Keratinocyte (primary cell): Measurements from ENCODE around the gene NUBP2. TPM values are rescaled to one million over a fixed set of nuclear protein-coding genes. Genes with fewer than 3 reads are reported as not detected.

Source experiments
- DNase-seq: peaks from one replicate; pipeline ENCODE4 v3.0.0-alpha.2; 2011; ENCODE audit warnings: low read depth, missing footprints, low spot score
- FAIRE-seq: peaks from 2 replicates; lab custom pipeline; 2011; peaks lifted over from hg19 to GRCh38; lab: Jason Lieb, UNC
- H2AFZ ChIP-seq: 2 replicates; pipeline ENCODE4 v1.6.0; 2012; ENCODE audit warnings: low read length, control low read depth, inconsistent platforms; ENCODE audit not compliant: control insufficient read depth
- H3K27ac ChIP-seq: 2 replicates; pipeline ENCODE4 v1.5.1; 2011; ENCODE audit warnings: low read length; ENCODE audit not compliant: control insufficient read depth, insufficient read depth
- H3K27me3 ChIP-seq: 3 replicates; pipeline ENCODE4 v1.6.0; 2011; ENCODE audit warnings: low read length; ENCODE audit not compliant: control insufficient read depth, insufficient read depth; ENCODE audit errors: extremely low read depth
- H3K36me3 ChIP-seq, 2 experiments: 2 replicates in 1 of 2; 3 replicates in 1 of 2; pipeline ENCODE4 v1.5.1; 2011; ENCODE audit warnings: low read length in 2 of 2, mild to moderate bottlenecking in 1 of 2; ENCODE audit not compliant: control insufficient read depth in 2 of 2, insufficient read depth in 2 of 2; ENCODE audit errors: extremely low read depth in 1 of 2
- H3K4me1 ChIP-seq: 3 replicates; pipeline ENCODE4 v1.5.1; 2011; ENCODE audit warnings: low read length; ENCODE audit not compliant: control insufficient read depth, insufficient read depth; ENCODE audit errors: extremely low read depth
- H3K4me2 ChIP-seq: 3 replicates; pipeline ENCODE4 v1.6.0; 2011; ENCODE audit warnings: low read depth, low read length; ENCODE audit not compliant: control insufficient read depth, insufficient read depth; ENCODE audit errors: extremely low read depth
- H3K4me3 ChIP-seq, 3 experiments: fragments of 200-600 bp in 1 of 3; sonication (generic) in 1 of 3; 2 replicates in 2 of 3; 3 replicates in 1 of 3; pipeline ENCODE4 v1.5.1; 2011 to 2016; ENCODE audit warnings: low read length in 3 of 3, mild to moderate bottlenecking in 3 of 3, control low read depth in 2 of 3, inconsistent platforms in 1 of 3, low read depth in 1 of 3, mixed read lengths in 1 of 3, mixed run types in 1 of 3, moderate library complexity in 1 of 3; ENCODE audit not compliant: control insufficient read depth in 2 of 3, insufficient read depth in 2 of 3; ENCODE audit errors: extremely low read depth in 1 of 3
- H3K79me2 ChIP-seq: 2 replicates; pipeline ENCODE4 v1.6.0; 2012; ENCODE audit warnings: low read length; ENCODE audit not compliant: control insufficient read depth, insufficient read depth
- H3K9ac ChIP-seq: 3 replicates; pipeline ENCODE4 v1.6.0; 2011; ENCODE audit warnings: low read length; ENCODE audit not compliant: control insufficient read depth, insufficient read depth; ENCODE audit errors: extremely low read depth
- H3K9me1 ChIP-seq: 3 replicates; pipeline ENCODE4 v1.6.0; 2011; ENCODE audit warnings: low read length; ENCODE audit not compliant: control insufficient read depth, insufficient read depth; ENCODE audit errors: extremely low read depth
- H3K9me3 ChIP-seq: 2 replicates; pipeline ENCODE4 v1.5.1; 2012; ENCODE audit warnings: low read depth, low read length; ENCODE audit not compliant: control insufficient read depth
- H4K20me1 ChIP-seq: 3 replicates; pipeline ENCODE4 v1.6.0; 2011; ENCODE audit warnings: low read length; ENCODE audit not compliant: control insufficient read depth, insufficient read depth; ENCODE audit errors: extremely low read depth
- EZH2 ChIP-seq: IDR thresholded peaks from one replicate; pipeline ENCODE4 v1.6.1; 2012; ENCODE audit warnings: inconsistent platforms, mild to moderate bottlenecking, low read length, moderate library complexity
- dilution Hi-C: fragments of 300-500 bp; cut with MboI; formaldehyde crosslinking; loops from one replicate; pipeline ENCODE4 v1.7.0; 2020; ENCODE audit warnings: low sequenced_read_pairs; ENCODE audit not compliant: extremely low pct_ligation_motif_present
- polyA minus RNA-seq, 3 experiments: library from RNA; depleted of rRNA, polyadenylated mRNA; stranded (reverse); fragments of >200 nt; gene quantifications; 1 replicate in 1 of 3; 2 replicates in 1 of 3; 3 replicates in 1 of 3; pipeline ENCODE4 v1.2.3, GENCODE V29; 2011
- polyA plus RNA-seq, 5 experiments: library from polyadenylated mRNA; depleted of rRNA in 3 of 5; stranded (reverse) in 3 of 5; stranded (forward) in 1 of 5; unstranded in 1 of 5; fragments of >200 nt; gene quantifications; 1 replicate in 1 of 5; 2 replicates in 3 of 5; 3 replicates in 1 of 5; pipeline versions ENCODE4 v1.2.1 to v1.2.3, GENCODE V29; 2011 to 2012; ENCODE audit warnings: missing spikeins in 2 of 5, low read depth in 1 of 5, low replicate concordance in 1 of 5
- TF ChIP-seq, protein P1 (sequence below), 3 experiments: IDR thresholded peaks in 1 of 3; conservative IDR thresholded peaks in 1 of 3; optimal IDR thresholded peaks in 1 of 3; 2 replicates in 2 of 3; 3 replicates in 1 of 3; pipeline versions ENCODE3 to v1.5.1; 2011; ENCODE audit warnings: low read length in 3 of 3, mild to moderate bottlenecking in 3 of 3, moderate library complexity in 2 of 3, control low read depth in 1 of 3, inconsistent platforms in 1 of 3; ENCODE audit not compliant: insufficient read depth in 2 of 3; ENCODE audit errors: extremely low read depth in 1 of 3

NUBP2 gene, protein sequence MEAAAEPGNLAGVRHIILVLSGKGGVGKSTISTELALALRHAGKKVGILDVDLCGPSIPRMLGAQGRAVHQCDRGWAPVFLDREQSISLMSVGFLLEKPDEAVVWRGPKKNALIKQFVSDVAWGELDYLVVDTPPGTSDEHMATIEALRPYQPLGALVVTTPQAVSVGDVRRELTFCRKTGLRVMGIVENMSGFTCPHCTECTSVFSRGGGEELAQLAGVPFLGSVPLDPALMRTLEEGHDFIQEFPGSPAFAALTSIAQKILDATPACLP
- polyA plus RNA-seq (24.4 to 39.4 TPM (median 34.9 TPM) in 3 replicates), polyA minus RNA-seq (8.4 to 11.7 TPM (median 9.0 TPM) in 3 replicates)
- polyA plus RNA-seq (2011; ENCODE audit: low read depth) = 6.6 TPM
- polyA plus RNA-seq (2011; cell fraction: cytosol; rRNA removed) = 16.3 and 54.8 TPM in 2 replicates
- 21.8 and 32.0 TPM in 2 replicates for polyA plus RNA-seq (2011; cell fraction: nucleus; rRNA removed)
- 27.1 and 51.8 TPM in 2 replicates for polyA plus RNA-seq (2012; ENCODE audit: low replicate concordance)
- 63.9 TPM for polyA minus RNA-seq (2011; cell fraction: cytosol; rRNA and poly(A)+ RNA removed)
- polyA minus RNA-seq (2011; cell fraction: nucleus; rRNA and poly(A)+ RNA removed) = 12.7 and 16.4 TPM in 2 replicates

DNA sequence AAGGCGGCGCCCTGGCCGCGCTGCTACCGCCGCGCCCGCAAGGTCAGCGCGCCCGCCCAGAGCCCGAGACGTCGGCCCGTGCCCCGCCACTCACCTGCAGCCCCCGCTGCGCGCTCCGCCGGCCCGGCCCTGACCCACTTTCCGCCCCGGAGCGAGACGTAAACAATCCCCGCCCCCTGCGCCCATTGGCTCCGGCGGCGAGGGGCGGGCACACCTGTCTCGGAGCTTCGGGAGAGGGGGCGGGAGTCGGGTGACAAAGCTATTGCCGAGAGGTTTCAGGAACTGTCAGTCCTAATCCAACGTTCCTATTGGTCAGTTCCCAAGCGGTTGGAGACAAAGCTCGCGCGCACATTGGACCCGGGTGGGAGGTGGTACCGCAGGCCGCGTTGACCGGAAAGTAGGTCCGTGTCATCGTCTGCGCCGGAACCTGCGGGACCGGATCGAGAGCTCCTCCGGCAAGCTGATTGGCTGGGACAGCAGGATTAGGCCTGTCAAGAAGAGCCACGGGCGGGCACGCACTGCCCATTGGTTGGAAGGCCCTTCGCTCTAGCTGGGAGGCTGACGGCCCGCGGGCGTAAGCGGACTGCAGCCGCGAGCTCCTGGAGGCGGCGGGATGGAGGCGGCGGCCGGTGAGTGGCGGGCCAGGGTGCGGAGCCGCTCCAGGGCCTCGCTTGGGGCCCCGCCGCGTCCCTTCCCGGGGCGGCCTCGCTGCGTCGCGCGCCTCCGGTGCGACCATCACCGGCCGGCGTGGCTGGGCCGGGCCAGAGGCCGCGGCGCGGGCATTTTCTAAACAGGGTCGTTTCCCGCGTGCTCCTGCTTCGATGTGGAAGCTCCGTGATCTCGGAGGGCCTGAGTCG, at the start of gene NUBP2, which contains the start of gene SPSB3:
Gene NUBP2, plus strand, starts transcription at position 553 of the 857 bp plus-strand sequence. Its CDS starts 61 bp downstream, at position 614.
Gene SPSB3, minus strand, starts transcription at position 164 of the 857 bp plus-strand sequence. CDS start 1,088 bp downstream, outside the sequence.
- FAIRE-seq (peak; percentile 98), DNase-seq (peak; percentile 99)
- Histone ChIP-seq H3K36me3 (peaks cover 7 to 8% of the 10 kb centered on the region in 2 experiments), H3K4me1 (peaks cover 17% of the 10 kb centered on the region), H3K27ac (peak within 1 kb of the TSS; percentile 58), H2AFZ (peak within 1 kb of the TSS; percentile 56), H3K27me3 (no peaks in the 10 kb centered on the region), H3K4me3 (peak within 1 kb of the TSS; percentile 86 to 92 (median 92)), H4K20me1 (no peaks in the 10 kb centered on the region), H3K4me2 (peak within 1 kb of the TSS; percentile 89), H3K79me2 (peaks cover 42% of the 10 kb centered on the region), H3K9me1 (peaks cover 4% of the 10 kb centered on the region), H3K9ac (peak within 1 kb of the TSS; percentile 81), H3K9me3 (no peaks in the 10 kb centered on the region)
- TF ChIP-seq, protein P1, sequence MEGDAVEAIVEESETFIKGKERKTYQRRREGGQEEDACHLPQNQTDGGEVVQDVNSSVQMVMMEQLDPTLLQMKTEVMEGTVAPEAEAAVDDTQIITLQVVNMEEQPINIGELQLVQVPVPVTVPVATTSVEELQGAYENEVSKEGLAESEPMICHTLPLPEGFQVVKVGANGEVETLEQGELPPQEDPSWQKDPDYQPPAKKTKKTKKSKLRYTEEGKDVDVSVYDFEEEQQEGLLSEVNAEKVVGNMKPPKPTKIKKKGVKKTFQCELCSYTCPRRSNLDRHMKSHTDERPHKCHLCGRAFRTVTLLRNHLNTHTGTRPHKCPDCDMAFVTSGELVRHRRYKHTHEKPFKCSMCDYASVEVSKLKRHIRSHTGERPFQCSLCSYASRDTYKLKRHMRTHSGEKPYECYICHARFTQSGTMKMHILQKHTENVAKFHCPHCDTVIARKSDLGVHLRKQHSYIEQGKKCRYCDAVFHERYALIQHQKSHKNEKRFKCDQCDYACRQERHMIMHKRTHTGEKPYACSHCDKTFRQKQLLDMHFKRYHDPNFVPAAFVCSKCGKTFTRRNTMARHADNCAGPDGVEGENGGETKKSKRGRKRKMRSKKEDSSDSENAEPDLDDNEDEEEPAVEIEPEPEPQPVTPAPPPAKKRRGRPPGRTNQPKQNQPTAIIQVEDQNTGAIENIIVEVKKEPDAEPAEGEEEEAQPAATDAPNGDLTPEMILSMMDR (optimal IDR thresholded peaks at IDR 0.05 in 1 of 3, IDR thresholded peaks at IDR 0.05 in 1 of 3, conservative IDR thresholded peaks at IDR 0.05 in 1 of 3; ENCODE audit: extremely low read depth in 1 of 3, insufficient read depth in 2 of 3, low read length in 3 of 3) = no peak
- no peak for TF ChIP-seq EZH2
- dilution Hi-C loops = no loop called here

DNA sequence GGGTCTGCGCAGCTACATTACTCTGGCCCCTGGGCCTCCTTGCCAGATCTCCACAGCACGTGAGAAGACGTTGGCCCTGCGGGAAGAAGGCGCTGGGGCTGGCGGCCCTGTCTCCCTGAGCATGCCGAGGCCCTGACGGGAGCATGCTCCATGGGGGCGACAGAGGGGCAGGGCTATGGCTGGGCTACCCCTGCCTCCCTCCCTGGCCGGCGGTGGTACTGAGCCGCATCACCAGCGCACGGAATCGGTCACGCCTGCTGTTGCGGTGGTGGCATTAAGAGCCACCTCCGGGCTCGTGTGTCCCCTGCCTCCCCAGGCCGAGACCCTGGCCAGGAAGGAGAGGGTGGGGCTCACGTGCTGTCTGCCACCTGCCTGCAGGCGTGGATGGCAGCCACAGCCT, 48.6 kb upstream of the NUBP2 start:
- TF ChIP-seq, protein P1 (optimal IDR thresholded peaks at IDR 0.05 in 1 of 3, IDR thresholded peaks at IDR 0.05 in 1 of 3, conservative IDR thresholded peaks at IDR 0.05 in 1 of 3; ENCODE audit: extremely low read depth in 1 of 3, insufficient read depth in 2 of 3, low read length in 3 of 3) = no peak
- no peak for TF ChIP-seq EZH2
- H3K4me1 ChIP-seq = no peaks in the 10 kb centered on the region
- DNase-seq = no peak
- H3K9ac ChIP-seq = no peak overlapping the region
- H2AFZ ChIP-seq = no peak overlapping the region
- dilution Hi-C loops = no loop called here
- H3K4me2 ChIP-seq = no peak overlapping the region
- H3K36me3 ChIP-seq = peaks cover 6 to 9% of the 10 kb centered on the region in 2 experiments
- H3K79me2 ChIP-seq = peaks cover 15% of the 10 kb centered on the region
- peaks cover 30% of the 10 kb centered on the region for H3K9me3 ChIP-seq
- no peak for FAIRE-seq
- H3K27ac ChIP-seq = no peak overlapping the region
- no peak overlapping the region for H3K4me3 ChIP-seq
- no peaks in the 10 kb centered on the region for H3K9me1 ChIP-seq
- H4K20me1 ChIP-seq = no peaks in the 10 kb centered on the region
- H3K27me3 ChIP-seq = no peaks in the 10 kb centered on the region
